Stimulated activated CD4-positive, alpha-beta T cell treated with anti-CD3 and anti-CD28 coated beads, Interleukin-4, amount 100 ng/mL, for 4 hours (primary cell): ENCODE measurements around the gene MRPS27.

Experiments used
- DNase-seq, 2 experiments: peaks; one replicate each; pipeline ENCODE4 v3.0.0-alpha.2; 2020

Gene MRPS27

DNA sequence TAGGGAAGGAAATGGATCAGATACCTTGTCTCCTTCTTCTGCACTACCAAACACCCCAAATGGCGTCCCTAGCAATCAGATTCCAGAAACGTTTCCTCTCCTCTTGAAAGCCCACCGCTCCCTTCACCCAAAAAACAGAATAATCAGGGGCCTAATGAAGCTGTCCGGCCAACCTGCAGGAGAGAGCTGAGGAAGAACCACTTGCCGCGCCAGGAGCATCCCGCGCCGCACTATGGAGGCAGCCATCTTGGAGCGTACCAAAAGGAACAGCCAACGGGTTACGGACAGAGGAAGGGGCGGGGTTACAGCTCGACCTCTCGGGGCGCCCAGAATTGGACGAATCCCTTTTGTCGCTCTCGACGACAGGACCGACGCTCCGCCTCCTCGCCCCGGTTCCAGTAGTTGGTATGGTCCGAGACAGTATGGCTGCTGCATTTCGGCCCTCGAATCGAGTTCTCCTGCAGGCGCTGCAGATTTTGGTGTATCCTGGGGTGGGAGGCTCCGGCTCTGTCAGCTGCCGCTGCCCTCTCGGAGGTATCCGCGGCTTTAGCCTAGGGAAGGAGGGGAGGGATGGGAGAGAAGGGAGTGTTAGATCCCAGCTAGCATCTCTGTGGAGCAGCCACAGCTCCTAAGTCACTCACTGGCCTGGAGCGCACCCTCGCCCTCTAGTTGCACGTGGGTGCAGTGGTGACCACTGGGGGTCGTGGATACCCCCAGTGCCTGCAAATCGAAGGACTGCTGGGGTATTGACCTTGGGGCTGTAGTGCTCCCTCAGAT lies at the start of gene MRPS27, which contains the start of gene PTCD2:
Gene MRPS27 (minus strand): TSS at position 265 of the 777 bp plus-strand sequence. CDS start 19 bp downstream, at position 246.
Gene PTCD2 (plus strand): TSS at position 398 of the 777 bp plus-strand sequence. CDS start 10 bp downstream, at position 408.
- peak; percentile 87 to 95 for DNase-seq

DNA sequence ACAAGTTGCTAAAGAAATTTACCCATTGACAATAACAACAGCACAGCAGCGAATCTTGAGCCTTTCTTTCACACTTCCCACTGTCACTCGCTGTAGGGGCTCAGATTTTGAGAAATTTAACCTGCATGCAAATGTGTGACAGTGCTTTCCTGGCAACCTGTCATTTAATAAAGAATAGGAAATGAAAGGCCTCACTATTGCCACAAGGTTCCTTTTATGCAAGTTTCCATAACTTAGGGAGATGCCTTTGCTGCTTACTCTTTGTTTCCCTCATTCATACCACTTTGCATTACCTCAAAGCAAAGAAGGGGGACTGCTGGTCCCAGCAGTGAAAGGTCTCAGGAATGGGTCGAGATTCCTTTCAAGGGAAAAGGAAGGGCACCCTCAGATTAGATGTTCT lies 49.7 kb upstream of the MRPS27 start:
- DNase-seq: no peak

- DNase-seq: no peak
Measured at GRCh38 chr5:72369301-72369700, 49.3 kb upstream of the MRPS27 start.

DNA sequence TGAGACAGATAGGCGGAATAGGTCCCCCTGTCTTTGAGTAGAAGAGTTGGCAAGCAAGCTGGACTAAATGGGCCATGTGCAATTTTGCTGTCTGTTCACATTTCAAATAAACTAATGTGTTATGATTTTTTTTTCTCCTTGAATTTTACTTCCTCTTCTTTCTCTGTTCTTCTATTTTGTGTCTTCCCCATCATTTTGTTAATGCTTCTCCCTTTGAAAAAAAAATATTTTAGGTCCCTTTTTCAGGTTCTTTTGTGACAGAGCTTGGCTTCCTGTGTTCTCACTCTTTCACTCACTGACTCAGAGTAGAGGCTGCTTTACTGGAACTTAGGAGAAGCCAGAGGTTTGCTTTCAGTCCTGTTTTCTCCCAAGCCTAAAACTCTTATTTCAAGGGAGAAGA lies 48.2 kb upstream of the MRPS27 start:
- no peak for DNase-seq

DNA sequence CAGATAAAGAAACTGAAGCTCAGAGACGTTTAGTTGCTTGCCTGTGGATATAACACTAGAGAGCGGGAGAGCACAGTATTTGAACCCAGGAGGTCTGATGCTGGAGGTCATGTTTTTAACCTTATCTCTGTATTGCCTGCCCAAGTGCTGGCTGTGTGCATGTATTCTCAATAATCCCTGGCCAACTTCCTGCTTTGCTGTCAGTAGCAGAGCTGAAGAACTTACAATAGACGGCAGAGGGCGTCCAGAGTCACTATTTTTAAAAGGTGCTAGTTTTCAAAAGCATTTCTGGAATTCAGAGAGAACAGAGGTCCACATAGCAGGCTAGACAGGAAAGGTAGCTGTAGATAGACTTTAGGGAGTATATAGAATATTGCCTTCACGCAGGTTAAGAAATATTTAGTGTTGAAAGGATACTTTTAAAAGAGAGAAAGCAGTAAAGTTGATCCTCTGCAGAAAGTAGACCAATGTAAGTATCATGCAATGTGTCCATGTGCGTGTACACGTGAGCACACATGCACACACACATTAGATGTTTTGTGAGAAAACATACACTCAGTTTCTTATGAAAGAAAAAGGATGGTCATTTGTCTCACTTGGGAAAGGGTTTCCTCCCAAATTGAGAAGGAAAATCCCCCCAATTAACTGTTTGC lies 46.4 kb upstream of the MRPS27 start:
- peak in 1 of 2 experiments; percentile 2 for DNase-seq

- no peak for DNase-seq
Measured at GRCh38 chr5:72364951-72365350, 44.9 kb upstream of the MRPS27 start.

GRCh38 chr5:72364171-72364570 lies 44.1 kb upstream of the MRPS27 start:
- no peak for DNase-seq

- no peak for DNase-seq
Measured at GRCh38 chr5:72363166-72363802, 43.2 kb upstream of the MRPS27 start.

DNA sequence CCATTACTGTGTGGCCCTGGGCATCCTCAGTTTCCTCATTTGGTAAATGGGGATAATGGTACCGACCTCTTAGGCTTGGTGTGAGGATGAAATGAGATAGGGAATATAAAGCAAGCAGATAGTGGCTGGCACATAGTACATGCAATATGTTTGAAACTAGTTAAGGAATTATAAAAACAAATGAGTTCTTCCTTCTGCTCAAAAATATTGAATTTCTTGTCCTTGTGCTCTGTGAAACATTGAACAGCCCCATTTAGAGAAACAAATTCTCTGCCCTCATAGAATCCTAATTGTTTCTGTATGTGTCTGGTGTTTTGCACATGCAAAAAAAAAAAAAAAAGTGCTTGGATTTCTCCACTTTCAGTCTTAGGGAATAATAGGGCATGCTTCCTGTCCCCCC lies 39.8 kb upstream of the MRPS27 start:
- no peak for DNase-seq

DNA sequence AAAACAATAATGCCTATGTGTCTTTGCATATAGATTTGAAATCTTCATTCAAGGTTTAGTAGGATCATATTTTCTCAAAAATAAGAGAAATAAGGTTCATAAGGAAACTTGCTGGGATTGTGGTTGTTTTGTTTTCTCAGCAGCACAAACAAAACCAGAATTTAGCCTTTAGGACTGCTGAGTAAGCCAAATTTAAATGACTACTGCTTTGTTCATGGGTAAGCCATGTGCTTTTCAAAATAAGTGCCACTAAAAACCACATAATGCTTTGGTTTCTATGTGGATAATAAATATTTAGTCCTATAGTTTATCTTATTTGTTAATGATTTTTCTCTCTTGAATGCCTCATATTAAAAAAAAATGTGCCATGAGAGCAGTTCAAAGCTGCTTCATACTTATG lies 38.9 kb upstream of the MRPS27 start:
- no peak for DNase-seq

GRCh38 chr5:72356361-72356760 lies 36.3 kb upstream of the MRPS27 start:
- DNase-seq: no peak

GRCh38 chr5:72355706-72356299 lies 35.8 kb upstream of the MRPS27 start:
- no peak for DNase-seq

GRCh38 chr5:72353046-72353445 lies 33.0 kb upstream of the MRPS27 start:
- DNase-seq: no peak

DNA sequence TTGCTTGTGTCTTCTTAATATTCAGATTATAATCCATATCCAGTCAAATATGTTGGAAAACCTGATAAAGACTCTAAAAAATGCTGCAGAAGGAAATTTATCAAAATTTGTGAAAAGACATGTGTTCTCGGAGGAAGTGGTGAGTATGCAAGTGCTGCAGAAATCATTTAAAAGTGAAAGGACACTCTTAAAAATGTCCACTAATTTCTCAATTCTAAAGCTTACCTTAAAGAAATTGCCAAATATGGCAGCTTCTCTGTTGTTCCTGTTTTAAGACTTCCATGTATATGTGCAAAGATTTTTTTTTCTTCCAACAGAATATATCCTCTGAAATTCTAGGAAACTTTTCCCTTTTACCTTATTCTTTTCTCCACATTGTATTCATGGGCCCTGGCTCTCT lies 32.6 kb upstream of the MRPS27 start:
- DNase-seq: no peak

GRCh38 chr5:72351376-72351775 lies 31.3 kb upstream of the MRPS27 start:
- no peak for DNase-seq

DNA sequence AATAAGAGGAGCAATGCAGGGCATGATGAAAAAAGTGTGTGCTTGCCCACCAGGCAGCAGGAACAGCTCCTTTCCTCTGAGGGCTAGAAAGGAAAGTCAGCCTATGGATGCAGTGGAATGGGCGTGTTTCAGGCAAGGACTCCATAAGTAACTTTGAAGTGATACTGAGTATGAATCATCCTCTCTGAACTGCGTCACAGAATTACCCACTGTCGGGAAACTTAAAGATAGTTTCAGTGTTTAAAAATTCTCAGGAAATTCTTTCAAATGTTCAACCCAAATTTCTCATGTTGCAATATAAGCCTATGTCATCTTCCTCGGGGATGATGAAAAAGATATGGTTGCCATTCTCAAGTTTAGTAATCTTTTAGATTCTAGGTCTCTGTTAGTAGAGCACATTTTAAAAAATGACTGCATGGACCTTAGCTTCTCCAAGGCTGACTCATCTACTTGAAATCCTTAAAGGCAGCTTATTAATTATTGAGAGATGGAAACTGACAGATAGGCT lies 27.8 kb upstream of the MRPS27 start:
- no peak for DNase-seq

GRCh38 chr5:72346398-72346797 lies 26.4 kb upstream of the MRPS27 start:
- DNase-seq: no peak

DNA sequence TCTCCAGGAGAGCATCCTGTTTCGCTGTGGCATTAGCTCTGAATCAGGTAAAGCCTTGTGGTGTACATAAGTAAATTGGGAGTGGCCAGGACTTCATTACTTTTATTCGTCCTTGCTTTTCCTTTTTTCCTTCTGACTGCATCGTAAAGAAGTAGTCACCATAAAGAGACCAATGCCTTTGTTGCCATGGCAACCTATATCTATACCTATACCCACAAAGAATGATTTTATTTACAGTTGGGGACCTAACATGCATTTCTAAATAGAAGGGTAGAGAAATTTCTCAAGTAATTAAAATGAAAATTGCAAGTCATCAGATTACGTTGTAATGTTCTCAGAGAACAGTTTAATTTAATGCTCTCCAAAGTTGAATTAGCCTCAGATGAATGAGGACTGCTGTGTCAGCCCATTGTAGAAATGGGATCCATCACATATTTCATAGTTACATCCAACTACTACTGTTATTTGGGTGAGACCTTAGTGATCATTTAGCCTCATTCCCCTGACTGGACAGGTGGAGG lies 18.7 kb upstream of the MRPS27 start:
- no peak for DNase-seq

- no peak for DNase-seq
Measured at GRCh38 chr5:72337159-72337558, 17.1 kb upstream of the MRPS27 start.

GRCh38 chr5:72330712-72331111 lies 10.7 kb upstream of the MRPS27 start:
- no peak for DNase-seq

GRCh38 chr5:72328172-72328571 lies 8.1 kb upstream of the MRPS27 start:
- DNase-seq: no peak

DNA sequence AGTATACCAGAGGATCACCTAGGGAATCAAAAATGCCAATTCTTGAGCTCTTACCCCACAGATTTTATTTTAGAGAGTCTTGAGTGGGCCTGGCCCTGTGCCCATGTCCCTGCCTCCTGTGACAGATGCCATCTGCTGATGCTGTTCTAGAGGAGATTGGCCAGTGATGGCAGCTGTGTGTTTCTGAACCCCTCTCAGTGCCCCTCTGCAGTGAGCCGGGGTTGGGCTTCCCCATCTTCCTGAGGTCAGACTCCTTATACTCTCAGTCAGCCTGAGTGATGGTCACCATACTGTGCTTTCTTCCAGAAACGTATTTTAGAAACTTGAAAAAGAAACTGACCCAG lies 6.2 kb upstream of the MRPS27 start:
- no peak for DNase-seq
